H9 (cell line): ENCODE results near the gene ACACA. TPM values are rescaled to one million over a fixed set of nuclear protein-coding genes. Genes with fewer than 3 reads are reported as not detected.
A peak's percentile ranks its signal among the peaks of the same experiment; 100 is the strongest.

ENCODE experiments used
- DNase-seq: peaks from one replicate; pipeline ENCODE4 v3.0.0-alpha.2; 2017
- H2AFZ ChIP-seq: one replicate; pipeline ENCODE4 v1.6.1; 2013; ENCODE audit warnings: mild to moderate bottlenecking, low read length, control low read depth, moderate library complexity
- H2AK5ac ChIP-seq: 2 replicates; pipeline ENCODE4 v1.6.1; 2013; ENCODE audit warnings: low read length, control low read depth, mixed read lengths; ENCODE audit not compliant: insufficient read length
- H2BK120ac ChIP-seq: one replicate; pipeline ENCODE4 v1.6.1; 2013; ENCODE audit warnings: low read depth, mild to moderate bottlenecking, low read length, control low read depth, inconsistent platforms; ENCODE audit not compliant: poor library complexity, severe bottlenecking
- H2BK12ac ChIP-seq: 2 replicates; pipeline ENCODE4 v1.6.1; 2013; ENCODE audit warnings: low read length, control low read depth, mixed read lengths, low read depth; ENCODE audit not compliant: insufficient read length
- H2BK15ac ChIP-seq: 2 replicates; pipeline ENCODE4 v1.6.1; 2013; ENCODE audit warnings: low read depth, low read length, control low read depth
- H2BK20ac ChIP-seq: one replicate; pipeline ENCODE4 v1.6.1; 2013; ENCODE audit warnings: low read depth, mild to moderate bottlenecking, low read length, control low read depth, inconsistent platforms; ENCODE audit not compliant: poor library complexity, severe bottlenecking
- H2BK5ac ChIP-seq: 2 replicates; pipeline ENCODE4 v1.6.1; 2013; ENCODE audit warnings: low read length, control low read depth, mixed read lengths; ENCODE audit not compliant: insufficient read length
- H3K14ac ChIP-seq: 2 replicates; pipeline ENCODE4 v1.6.1; 2013; ENCODE audit warnings: low read length, control low read depth; ENCODE audit not compliant: insufficient read depth
- H3K18ac ChIP-seq: 2 replicates; pipeline ENCODE4 v1.6.1; 2013; ENCODE audit warnings: low read depth, mild to moderate bottlenecking, mixed read lengths, low read length, control low read depth; ENCODE audit not compliant: insufficient read length
- H3K23ac ChIP-seq: 2 replicates; pipeline ENCODE4 v1.6.1; 2013; ENCODE audit warnings: low read length, control low read depth, mixed read lengths, low read depth; ENCODE audit not compliant: insufficient read length
- H3K23me2 ChIP-seq: 2 replicates; pipeline ENCODE4 v1.6.1; 2013; ENCODE audit warnings: low read depth, mild to moderate bottlenecking, mixed read lengths, low read length, control low read depth; ENCODE audit not compliant: insufficient read length, poor library complexity, severe bottlenecking
- H3K27ac ChIP-seq: 2 replicates; pipeline ENCODE4 v1.5.1; 2013; ENCODE audit warnings: low read length, control low read depth, mixed read lengths, low read depth; ENCODE audit not compliant: insufficient read length
- H3K27me3 ChIP-seq: 2 replicates; pipeline ENCODE4 v1.6.1; 2013; ENCODE audit warnings: low read length, control low read depth, inconsistent platforms; ENCODE audit not compliant: insufficient read depth
- H3K4ac ChIP-seq: 2 replicates; pipeline ENCODE4 v1.6.1; 2013; ENCODE audit warnings: low read depth, mild to moderate bottlenecking, control low read depth, inconsistent platforms, low read length, moderate library complexity
- H3K4me1 ChIP-seq: 2 replicates; pipeline ENCODE4 v1.6.1; 2013; ENCODE audit warnings: low read length, control low read depth, inconsistent platforms; ENCODE audit not compliant: insufficient read depth
- H3K4me2 ChIP-seq: 2 replicates; pipeline ENCODE4 v1.6.1; 2013; ENCODE audit warnings: low read length, control low read depth, mixed read lengths; ENCODE audit not compliant: insufficient read length, insufficient read depth
- H3K56ac ChIP-seq: 2 replicates; pipeline ENCODE4 v1.6.1; 2013; ENCODE audit warnings: low read depth, mild to moderate bottlenecking, mixed read lengths, low read length, control low read depth; ENCODE audit not compliant: insufficient read length
- H3K79me1 ChIP-seq: 2 replicates; pipeline ENCODE4 v1.6.1; 2013; ENCODE audit warnings: low read depth, mild to moderate bottlenecking, moderate library complexity, low read length, control low read depth, inconsistent platforms; ENCODE audit not compliant: insufficient read depth, poor library complexity, severe bottlenecking
- H3K79me2 ChIP-seq: 2 replicates; pipeline ENCODE4 v1.6.1; 2013; ENCODE audit warnings: low read length, control low read depth, inconsistent platforms; ENCODE audit not compliant: insufficient read depth
- H3K9ac ChIP-seq: 2 replicates; pipeline ENCODE4 v1.6.1; 2013; ENCODE audit warnings: low read length, control low read depth, mixed read lengths; ENCODE audit not compliant: insufficient read length; ENCODE audit errors: extremely low read depth
- H3K9me3 ChIP-seq: one replicate; pipeline ENCODE4 v1.6.1; 2013; ENCODE audit warnings: low read depth, low read length, inconsistent platforms; ENCODE audit not compliant: control insufficient read depth
- H3T11ph ChIP-seq: one replicate; pipeline ENCODE4 v1.6.1; 2013; ENCODE audit warnings: mild to moderate bottlenecking, low read length, control low read depth, inconsistent platforms
- H4K20me1 ChIP-seq: one replicate; pipeline ENCODE4 v1.6.1; 2013; ENCODE audit not compliant: control insufficient read depth, insufficient read length, insufficient read depth
- H4K5ac ChIP-seq: 2 replicates; pipeline ENCODE4 v1.6.1; 2013; ENCODE audit warnings: low read depth, mild to moderate bottlenecking, mixed read lengths, low read length, control low read depth; ENCODE audit not compliant: insufficient read length
- H4K8ac ChIP-seq: replicated peaks from 2 replicates; pipeline ENCODE4 v1.6.1; 2013; ENCODE audit warnings: low read length, control low read depth, mixed read lengths, low read depth; ENCODE audit not compliant: insufficient read length
- H4K91ac ChIP-seq: 2 replicates; pipeline ENCODE4 v1.6.1; 2013; ENCODE audit warnings: low read depth, mild to moderate bottlenecking, moderate library complexity, mixed read lengths, low read length, control low read depth; ENCODE audit not compliant: insufficient read length
- H3K27ac Mint-ChIP-seq, 3 experiments: 2 replicates in 2 of 3; 3 replicates in 1 of 3; pipeline ENCODE4 v1.8.0; 2020 to 2021; ENCODE audit warnings: mixed read lengths in 3 of 3, mild to moderate bottlenecking in 1 of 3, moderate library complexity in 1 of 3
- H3K27me3 Mint-ChIP-seq: 2 replicates; pipeline ENCODE4 v1.8.0; 2021; ENCODE audit warnings: low read depth, mild to moderate bottlenecking, moderate library complexity, mixed read lengths
- H3K36me3 Mint-ChIP-seq, 3 experiments: 2 replicates in 2 of 3; 3 replicates in 1 of 3; pipeline ENCODE4 v1.8.0; 2020 to 2021; ENCODE audit warnings: low read depth in 3 of 3, mixed read lengths in 3 of 3; ENCODE audit not compliant: insufficient read depth in 1 of 3
- H3K4me1 Mint-ChIP-seq, 2 experiments: 2 replicates each; pipeline ENCODE4 v1.8.0; 2020; ENCODE audit warnings: mixed read lengths in 2 of 2
- H3K4me3 Mint-ChIP-seq, 2 experiments: 2 replicates in 1 of 2; 3 replicates in 1 of 2; pipeline ENCODE4 v1.8.0; 2020 to 2021; ENCODE audit warnings: mild to moderate bottlenecking in 2 of 2, mixed read lengths in 2 of 2, moderate library complexity in 1 of 2
- H3K9me3 Mint-ChIP-seq, 2 experiments: 2 replicates in 1 of 2; 3 replicates in 1 of 2; pipeline ENCODE4 v1.8.0; 2020; ENCODE audit warnings: mild to moderate bottlenecking in 2 of 2, mixed read lengths in 2 of 2, moderate library complexity in 1 of 2
- WGBS: extraction: QIAGEN DNeasy Blood & Tissue Kit; methylation state at CpG from one replicate; pipeline ENCODE4 v1.1.7; 2013; ENCODE audit warnings: missing lambda C conversion rate, low lambda C conversion rate, mixed read lengths; ENCODE audit not compliant: insufficient read length; ENCODE audit errors: extremely low coverage; 5-methylcytosine and 5-hydroxymethylcytosine counted together
- total RNA-seq: library from RNA; stranded (reverse); gene quantifications from 2 replicates; pipeline ENCODE4 v1.2.1, GENCODE V29; 2021
- TF ChIP-seq, protein P1 (sequence below): fragments of 200-600 bp; sonication (generic); conservative IDR thresholded peaks from 3 replicates; pipeline ENCODE4 v1.8.0; 2021; ENCODE audit warnings: antibody characterized with exemption, mild to moderate bottlenecking

The ACACA gene
- total RNA-seq, 1 experiment from 2014 or later = 135 TPM

DNA sequence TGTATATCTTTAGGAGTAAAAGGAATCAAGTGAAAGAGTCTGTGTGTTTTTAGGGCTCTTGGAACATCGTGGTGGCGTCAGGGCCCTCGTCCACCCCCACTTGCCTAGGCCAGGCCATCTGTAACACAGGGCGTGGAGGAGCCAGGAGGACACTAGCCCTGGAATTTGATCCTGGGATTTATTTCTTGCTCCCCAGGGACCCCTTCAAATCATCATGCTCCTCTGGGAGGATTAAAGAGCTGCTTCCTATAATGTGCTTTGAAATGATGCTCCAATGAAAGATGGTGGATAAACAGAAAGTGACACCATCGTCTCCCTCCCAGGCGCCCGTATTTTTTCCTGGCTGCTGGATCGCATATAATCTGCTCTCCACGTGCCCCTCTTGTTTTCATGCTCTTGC is 344.6 kb downstream of the ACACA start:
- Mint-ChIP-seq H3K36me3 (peaks cover 0 to 7% (median 7%) of the 10 kb centered on the region in 3 experiments; a peak in 5 of 7 replicates), H3K27me3 (no peaks in the 10 kb centered on the region), H3K4me1 (peaks cover 62 to 69% of the 10 kb centered on the region in 2 experiments), H3K9me3 (no peaks in the 10 kb centered on the region; a peak in 1 of 5 replicates), H3K4me3 (no peak overlapping the region), H3K27ac (peak overlapping the region; percentile 5 to 66 (median 12); a peak in 3 of 7 replicates)
- Histone ChIP-seq H3K56ac (no peak overlapping the region), H3K27me3 (no peaks in the 10 kb centered on the region; the same call in 1 of the 2 replicates), H3K79me1 (no peaks in the 10 kb centered on the region), H3K23ac (no peak overlapping the region), H3T11ph (no peak overlapping the region), H2BK5ac (no peak overlapping the region), H3K9ac (no peak overlapping the region), H3K14ac (no peak overlapping the region), H3K27ac (no peak overlapping the region), H2BK12ac (no peak overlapping the region), H2AFZ (no peak overlapping the region), H3K4me1 (peaks cover 23% of the 10 kb centered on the region), H2BK20ac (no peak overlapping the region), H4K5ac (no peak overlapping the region), H2BK120ac (no peak overlapping the region), H3K4ac (no peak overlapping the region), H3K9me3 (no peaks in the 10 kb centered on the region), H3K79me2 (no peaks in the 10 kb centered on the region), H3K4me2 (no peak overlapping the region), H4K20me1 (no peaks in the 10 kb centered on the region), H2AK5ac (no peak overlapping the region), H2BK15ac (no peak overlapping the region), H4K91ac (no peak overlapping the region), H3K18ac (no peak overlapping the region), H4K8ac (no peak overlapping the region), H3K23me2 (peaks cover 3% of the 10 kb centered on the region)
- no peak for DNase-seq
- WGBS = no CpG with 5 or more reads among the region's 9 CpGs
- TF ChIP-seq, protein P1, sequence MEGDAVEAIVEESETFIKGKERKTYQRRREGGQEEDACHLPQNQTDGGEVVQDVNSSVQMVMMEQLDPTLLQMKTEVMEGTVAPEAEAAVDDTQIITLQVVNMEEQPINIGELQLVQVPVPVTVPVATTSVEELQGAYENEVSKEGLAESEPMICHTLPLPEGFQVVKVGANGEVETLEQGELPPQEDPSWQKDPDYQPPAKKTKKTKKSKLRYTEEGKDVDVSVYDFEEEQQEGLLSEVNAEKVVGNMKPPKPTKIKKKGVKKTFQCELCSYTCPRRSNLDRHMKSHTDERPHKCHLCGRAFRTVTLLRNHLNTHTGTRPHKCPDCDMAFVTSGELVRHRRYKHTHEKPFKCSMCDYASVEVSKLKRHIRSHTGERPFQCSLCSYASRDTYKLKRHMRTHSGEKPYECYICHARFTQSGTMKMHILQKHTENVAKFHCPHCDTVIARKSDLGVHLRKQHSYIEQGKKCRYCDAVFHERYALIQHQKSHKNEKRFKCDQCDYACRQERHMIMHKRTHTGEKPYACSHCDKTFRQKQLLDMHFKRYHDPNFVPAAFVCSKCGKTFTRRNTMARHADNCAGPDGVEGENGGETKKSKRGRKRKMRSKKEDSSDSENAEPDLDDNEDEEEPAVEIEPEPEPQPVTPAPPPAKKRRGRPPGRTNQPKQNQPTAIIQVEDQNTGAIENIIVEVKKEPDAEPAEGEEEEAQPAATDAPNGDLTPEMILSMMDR = no peak
